Measurements from ENCODE around the gene ZNF580.

DNA sequence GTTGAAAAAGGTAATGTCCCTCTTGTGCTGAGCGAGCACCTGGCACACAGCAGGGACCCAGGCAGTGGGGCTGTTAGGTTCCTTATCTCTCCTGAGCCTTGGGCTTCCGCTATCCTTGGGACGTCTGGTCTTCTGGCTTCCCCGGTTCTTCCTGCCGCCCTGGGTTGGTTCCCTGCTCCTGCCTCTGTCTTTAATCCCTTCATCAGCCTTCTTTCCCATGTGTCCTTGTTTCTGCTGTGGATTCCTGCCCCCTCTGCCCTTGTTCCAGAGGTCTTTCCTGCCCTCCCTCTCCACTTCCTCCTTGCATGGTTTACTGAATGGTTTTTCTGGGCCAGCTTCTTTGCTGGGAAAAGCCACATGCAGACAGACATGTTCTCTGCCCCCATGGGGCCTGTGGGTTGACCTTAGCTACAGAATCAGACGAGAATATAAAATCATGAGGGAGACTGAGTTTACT is 36.8 kb downstream of the ZNF580 start:
- TF ChIP-seq, protein P1, sequence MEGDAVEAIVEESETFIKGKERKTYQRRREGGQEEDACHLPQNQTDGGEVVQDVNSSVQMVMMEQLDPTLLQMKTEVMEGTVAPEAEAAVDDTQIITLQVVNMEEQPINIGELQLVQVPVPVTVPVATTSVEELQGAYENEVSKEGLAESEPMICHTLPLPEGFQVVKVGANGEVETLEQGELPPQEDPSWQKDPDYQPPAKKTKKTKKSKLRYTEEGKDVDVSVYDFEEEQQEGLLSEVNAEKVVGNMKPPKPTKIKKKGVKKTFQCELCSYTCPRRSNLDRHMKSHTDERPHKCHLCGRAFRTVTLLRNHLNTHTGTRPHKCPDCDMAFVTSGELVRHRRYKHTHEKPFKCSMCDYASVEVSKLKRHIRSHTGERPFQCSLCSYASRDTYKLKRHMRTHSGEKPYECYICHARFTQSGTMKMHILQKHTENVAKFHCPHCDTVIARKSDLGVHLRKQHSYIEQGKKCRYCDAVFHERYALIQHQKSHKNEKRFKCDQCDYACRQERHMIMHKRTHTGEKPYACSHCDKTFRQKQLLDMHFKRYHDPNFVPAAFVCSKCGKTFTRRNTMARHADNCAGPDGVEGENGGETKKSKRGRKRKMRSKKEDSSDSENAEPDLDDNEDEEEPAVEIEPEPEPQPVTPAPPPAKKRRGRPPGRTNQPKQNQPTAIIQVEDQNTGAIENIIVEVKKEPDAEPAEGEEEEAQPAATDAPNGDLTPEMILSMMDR (IDR thresholded peaks at IDR 0.05), result no peak
- no peak for TF ChIP-seq POLR2A (IDR thresholded peaks at IDR 0.05)
- no peak for TF ChIP-seq POLR2AphosphoS5 (IDR thresholded peaks at IDR 0.05)
- no peak for TF ChIP-seq EP300 (IDR thresholded peaks at IDR 0.05)

All from sigmoid colon (tissue), 4 donors.